Immature natural killer cell (primary cell): ENCODE measurements around the gene TRIM4. TPM values are rescaled to one million over a fixed set of nuclear protein-coding genes. Genes with fewer than 3 reads are reported as not detected.

Experiments
- DNase-seq, 3 donors: peaks; one replicate each; pipeline ENCODE4 v3.0.0; 2022; ENCODE audit warnings: mixed read lengths in 1 of 3
- H3K27ac Mint-ChIP-seq, 6 donors: one replicate each; pipeline ENCODE4 v1.8.0; 2020; ENCODE audit warnings: mixed read lengths in 6 of 6, mild to moderate bottlenecking in 5 of 6, inconsistent platforms in 4 of 6, moderate library complexity in 3 of 6
- H3K27me3 Mint-ChIP-seq, 3 donors: one replicate each; pipeline ENCODE4 v1.8.0; 2020 to 2021; ENCODE audit warnings: low read depth in 3 of 3, mild to moderate bottlenecking in 3 of 3, mixed read lengths in 3 of 3, moderate library complexity in 3 of 3, inconsistent platforms in 1 of 3
- H3K36me3 Mint-ChIP-seq, 3 donors: one replicate each; pipeline ENCODE4 v1.8.0; 2020; ENCODE audit warnings: mixed read lengths in 3 of 3, inconsistent platforms in 2 of 3, mild to moderate bottlenecking in 2 of 3
- H3K4me1 Mint-ChIP-seq, 2 donors: one replicate each; pipeline ENCODE4 v1.8.0; 2020; ENCODE audit warnings: inconsistent platforms in 2 of 2, mild to moderate bottlenecking in 2 of 2, mixed read lengths in 2 of 2, moderate library complexity in 1 of 2
- H3K4me3 Mint-ChIP-seq, 5 donors: one replicate each; pipeline ENCODE4 v1.8.0; 2020; ENCODE audit warnings: mild to moderate bottlenecking in 5 of 5, mixed read lengths in 5 of 5, inconsistent platforms in 3 of 5, moderate library complexity in 3 of 5
- H3K9me3 Mint-ChIP-seq, 6 donors: one replicate each; pipeline ENCODE4 v1.8.0; 2020; ENCODE audit warnings: mild to moderate bottlenecking in 6 of 6, mixed read lengths in 6 of 6, inconsistent platforms in 4 of 6, moderate library complexity in 3 of 6
- polyA plus RNA-seq, 3 donors: library from polyadenylated mRNA; unstranded; fragments of 300-500 nt; fragmentation: Illumina TruSeq; gene quantifications; one replicate each; pipeline ENCODE4 v1.2.3, GENCODE V29; 2021

TRIM4 gene
- polyA plus RNA-seq, 3 donors from 2014 or later, result 14.0 to 23.9 (median 14.7) TPM

GRCh38 chr7:99860281-99861127, 58.8 kb downstream of the TRIM4 start:
- no peaks in the 10 kb centered on the region for H3K9me3 Mint-ChIP-seq

DNA sequence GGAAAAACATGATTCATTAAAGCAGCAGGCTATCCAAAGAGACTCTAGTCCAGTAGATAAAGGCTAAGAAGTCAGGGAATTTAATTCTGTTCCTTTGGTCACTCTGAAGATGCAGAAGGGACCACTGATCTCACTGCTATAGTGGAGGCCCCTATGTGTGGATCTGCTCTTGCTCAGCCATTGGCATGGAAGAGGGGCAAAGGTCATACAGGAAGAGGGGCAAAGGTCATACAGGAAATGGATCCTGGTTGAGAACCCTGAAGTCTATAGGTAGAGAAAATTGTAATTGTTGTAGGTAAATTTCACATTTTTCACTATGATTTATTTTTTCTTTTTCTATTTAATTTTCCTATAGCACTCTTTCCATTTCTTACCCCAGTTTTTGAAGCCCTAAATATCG, 64.1 kb downstream of the TRIM4 start:
- DNase-seq, result no peak
- no peaks in the 10 kb centered on the region for H3K36me3 Mint-ChIP-seq
- no peak overlapping the region for H3K4me3 Mint-ChIP-seq
- H3K27ac Mint-ChIP-seq, result no peak overlapping the region
- H3K27me3 Mint-ChIP-seq, result peaks cover 4 to 7% (median 4%) of the 10 kb centered on the region in 3 donors
- H3K9me3 Mint-ChIP-seq, result no peaks in the 10 kb centered on the region
- H3K4me1 Mint-ChIP-seq, result no peaks in the 10 kb centered on the region

More at GRCh38 chr7:99860281-99861127, 58.8 kb downstream of the TRIM4 start:
- no peak overlapping the region for H3K4me3 Mint-ChIP-seq
- H3K27me3 Mint-ChIP-seq, result peaks cover 2 to 5% (median 3%) of the 10 kb centered on the region in 3 donors
- DNase-seq, result no peak
- no peaks in the 10 kb centered on the region for H3K4me1 Mint-ChIP-seq
- H3K36me3 Mint-ChIP-seq, result no peaks in the 10 kb centered on the region
- H3K27ac Mint-ChIP-seq, result no peak overlapping the region

DNA sequence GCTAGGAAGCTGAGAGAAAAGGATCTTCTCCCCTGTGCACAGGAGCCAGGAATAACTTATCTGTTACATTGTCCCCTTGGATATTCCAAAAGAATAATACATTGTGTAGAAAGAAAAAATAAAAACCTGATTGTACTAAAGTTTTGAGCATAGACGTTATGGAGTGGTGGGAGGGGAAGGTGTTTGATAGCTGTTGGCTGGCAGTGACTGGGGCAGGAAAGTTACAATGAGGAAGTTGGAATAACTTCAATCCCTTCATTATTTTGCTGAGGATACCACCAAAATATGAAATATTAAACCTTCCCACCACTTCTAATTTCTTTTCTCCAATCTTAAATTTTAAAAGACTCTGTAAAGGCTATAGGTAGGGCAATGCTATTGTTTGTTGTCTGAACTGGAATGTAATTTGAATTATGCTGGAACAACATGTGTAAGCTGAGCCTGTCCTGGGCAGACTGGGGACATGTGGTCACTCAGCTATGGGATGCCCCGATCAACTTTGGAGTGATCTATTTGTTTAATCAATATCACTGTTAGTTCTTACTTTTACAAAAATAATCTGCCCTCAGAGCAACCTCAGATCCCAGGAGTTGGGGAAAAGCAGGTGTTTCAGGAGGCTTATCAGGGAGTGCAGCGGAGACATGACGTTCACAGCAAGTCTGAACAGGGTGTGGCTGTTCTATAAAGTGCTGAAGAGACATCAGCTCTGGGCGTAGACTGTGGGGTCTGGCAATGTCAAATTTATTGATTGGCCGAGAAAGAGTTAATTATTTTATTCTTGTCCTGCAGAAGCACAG, 70.7 kb downstream of the TRIM4 start:
- Mint-ChIP-seq H3K4me1 (no peaks in the 10 kb centered on the region), H3K27ac (no peak overlapping the region), H3K27me3 (peaks cover 2 to 11% (median 4%) of the 10 kb centered on the region in 3 donors), H3K4me3 (no peak overlapping the region), H3K9me3 (no peaks in the 10 kb centered on the region), H3K36me3 (no peaks in the 10 kb centered on the region)
- no peak for DNase-seq

DNA sequence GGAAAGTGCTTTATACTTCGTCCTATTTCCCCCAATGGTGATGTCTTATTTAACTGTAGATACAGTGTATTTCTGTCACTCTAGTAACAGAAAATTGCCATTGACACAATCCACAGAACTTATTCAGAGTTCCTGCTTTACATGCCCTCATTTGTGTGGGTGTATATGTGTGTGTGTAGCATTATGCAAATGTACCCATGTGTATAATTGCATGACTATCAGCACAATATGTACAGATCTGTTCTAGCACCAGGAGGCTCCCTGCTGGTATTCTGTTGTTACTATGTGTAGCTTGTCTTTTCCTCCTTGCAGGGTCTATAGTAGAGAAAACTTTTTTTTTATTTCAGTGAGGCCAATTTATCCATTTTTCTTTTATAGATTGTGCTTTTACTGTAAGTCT, 75.0 kb downstream of the TRIM4 start:
- no peak overlapping the region for H3K4me3 Mint-ChIP-seq
- no peaks in the 10 kb centered on the region for H3K36me3 Mint-ChIP-seq
- no peaks in the 10 kb centered on the region for H3K9me3 Mint-ChIP-seq
- no peaks in the 10 kb centered on the region for H3K4me1 Mint-ChIP-seq
- H3K27ac Mint-ChIP-seq, result no peak overlapping the region
- H3K27me3 Mint-ChIP-seq, result peaks cover 0 to 6% (median 4%) of the 10 kb centered on the region in 3 donors
- DNase-seq, result no peak

DNA sequence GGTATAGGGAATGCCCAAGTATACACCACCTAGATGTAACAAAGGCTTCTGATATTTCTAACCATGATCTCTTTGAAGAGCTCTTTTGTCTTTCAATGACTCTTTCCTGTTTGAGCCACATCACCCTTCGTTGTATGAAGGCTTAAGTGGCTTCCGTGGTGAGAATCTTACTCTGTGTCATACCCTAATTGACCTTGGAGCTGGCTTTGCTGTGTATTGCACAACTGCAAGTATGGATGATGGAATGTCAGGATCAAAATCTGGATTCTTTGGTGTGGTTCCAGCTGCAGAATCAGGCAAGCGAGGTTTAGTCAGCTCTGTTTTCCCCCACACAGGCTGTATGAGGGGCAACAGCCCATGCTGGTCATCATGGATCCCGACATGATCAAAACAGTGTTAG, 75.5 kb downstream of the TRIM4 start:
- H3K4me3 Mint-ChIP-seq, result no peak overlapping the region
- H3K9me3 Mint-ChIP-seq, result no peaks in the 10 kb centered on the region
- no peak overlapping the region for H3K27ac Mint-ChIP-seq
- DNase-seq, result no peak
- H3K27me3 Mint-ChIP-seq, result peaks cover 0 to 6% (median 4%) of the 10 kb centered on the region in 3 donors
- H3K4me1 Mint-ChIP-seq, result no peaks in the 10 kb centered on the region
- H3K36me3 Mint-ChIP-seq, result no peaks in the 10 kb centered on the region

- Mint-ChIP-seq H3K9me3 (no peaks in the 10 kb centered on the region), H3K27ac (no peak overlapping the region)
Measured at GRCh38 chr7:99842926-99843325, 76.4 kb downstream of the TRIM4 start.

More at GRCh38 chr7:99842926-99843325, 76.4 kb downstream of the TRIM4 start:
- H3K36me3 Mint-ChIP-seq, result no peaks in the 10 kb centered on the region
- DNase-seq, result no peak
- H3K4me3 Mint-ChIP-seq, result no peak overlapping the region
- peaks cover under 1 to 2% of the 10 kb centered on the region in 2 donors for H3K4me1 Mint-ChIP-seq
- H3K27me3 Mint-ChIP-seq, result peaks cover 0 to 6% (median 3%) of the 10 kb centered on the region in 3 donors

Other genes starting within 250 kb of the TRIM4 start
- under 1 TPM in 1 of 3 donors, not detected in 2; 0.35 TPM for gene CYP3A5, start 239.5 kb downstream of the TRIM4 start, polyA plus RNA-seq
- not detected for gene CYP3A7, start 184.3 kb downstream of the TRIM4 start, polyA plus RNA-seq
- not detected for gene CYP3A4, start 135.3 kb downstream of the TRIM4 start, polyA plus RNA-seq
- gene CYP3A43, start 91.5 kb downstream of the TRIM4 start, polyA plus RNA-seq, result not detected
- gene OR2AE1, start 42.5 kb downstream of the TRIM4 start, polyA plus RNA-seq, result not detected
- not detected for gene GJC3, start 10.1 kb upstream of the TRIM4 start, polyA plus RNA-seq
- not detected for gene AZGP1, start 56.5 kb upstream of the TRIM4 start, polyA plus RNA-seq
- gene ZKSCAN1, start 96.1 kb upstream of the TRIM4 start, polyA plus RNA-seq, result 10 to 100 TPM; 14.4 to 48.9 (median 18.7) TPM
- gene ZSCAN21, start 130.2 kb upstream of the TRIM4 start, polyA plus RNA-seq, result 1 to 10 TPM; 2.3 to 9.8 (median 4.0) TPM
- 10 to 100 TPM in 2 of 3 donors, 1 to 10 TPM in 1; 5.2 to 21.2 (median 12.2) TPM for gene ZNF3, start 162.2 kb upstream of the TRIM4 start, polyA plus RNA-seq
- 100 to 1,000 TPM; 163 to 289 (median 163) TPM for gene COPS6, start 169.4 kb upstream of the TRIM4 start, polyA plus RNA-seq
- gene MCM7, start 181.9 kb upstream of the TRIM4 start, polyA plus RNA-seq, result 10 to 100 TPM; 40.3 to 59.0 (median 54.4) TPM
- 10 to 100 TPM in 1 of 3 donors, 1 to 10 TPM in 2; 7.1 to 12.9 (median 8.8) TPM for gene AP4M1, start 182.1 kb upstream of the TRIM4 start, polyA plus RNA-seq
- gene TAF6, start 199.8 kb upstream of the TRIM4 start, polyA plus RNA-seq, result 10 to 100 TPM; 15.3 to 34.8 (median 17.3) TPM
- gene CNPY4, start 200.1 kb upstream of the TRIM4 start, polyA plus RNA-seq, result 10 to 100 TPM; 14.2 to 18.5 (median 17.7) TPM
- gene MBLAC1, start 207.4 kb upstream of the TRIM4 start, polyA plus RNA-seq, result 1 to 10 TPM; 2.2 to 2.6 (median 2.4) TPM
- gene LAMTOR4, start 229.4 kb upstream of the TRIM4 start, polyA plus RNA-seq, result 100 to 1,000 TPM; 408 to 587 (median 569) TPM
- gene TRAPPC14, start 239.2 kb upstream of the TRIM4 start, polyA plus RNA-seq, result 1 to 10 TPM in 2 of 3 donors, under 1 TPM in 1; 0.71 to 2.9 (median 1.8) TPM
- under 1 TPM in 1 of 3 donors, not detected in 2; 0.08 TPM for gene GAL3ST4, start 249.1 kb upstream of the TRIM4 start, polyA plus RNA-seq